HepG2 (cell line): ENCODE data around the gene SRRM1. TPM values are rescaled to one million over a fixed set of nuclear protein-coding genes. Genes with fewer than 3 reads are reported as not detected.

Experiments used
- ARHGAP35 ChIP-seq: sonication (generic); formaldehyde crosslinking; IDR thresholded peaks from 2 replicates; pipeline ENCODE4 v1.9.0; 2022; ENCODE audit warnings: mild to moderate bottlenecking, inconsistent platforms, moderate library complexity, missing genetic modification reagents, borderline replicate concordance
- ARNT2 ChIP-seq: sonication (generic); formaldehyde crosslinking; IDR thresholded peaks from 2 replicates; pipeline ENCODE4 v1.8.0; 2022; ENCODE audit warnings: mild to moderate bottlenecking, low read depth, missing genetic modification reagents, moderate library complexity
- CHCHD3 ChIP-seq: sonication (generic); formaldehyde crosslinking; IDR thresholded peaks from 2 replicates; pipeline ENCODE4 v1.8.0; 2022; ENCODE audit warnings: mild to moderate bottlenecking, missing genetic modification reagents, moderate library complexity
- CREB1 ChIP-seq, 2 experiments: fragments of 450-650 bp in 1 of 2; IDR thresholded peaks; 2 replicates each; pipeline ENCODE4 v1.6.1; 2016 to 2017; ENCODE audit warnings: control low read depth in 1 of 2, mild to moderate bottlenecking in 1 of 2, missing compliant biosample characterization in 1 of 2, missing genetic modification characterization in 1 of 2
- ETV6 ChIP-seq: sonication (generic); formaldehyde crosslinking; conservative IDR thresholded peaks from 2 replicates; pipeline ENCODE4 v1.4.0; 2020; ENCODE audit warnings: missing genetic modification reagents
- GABPB1 ChIP-seq: IDR thresholded peaks from 2 replicates; pipeline ENCODE4 v1.6.1; 2016; ENCODE audit warnings: mild to moderate bottlenecking, missing genetic modification reagents, moderate library complexity, missing compliant biosample characterization
- HDAC1 ChIP-seq: sonication (generic); formaldehyde crosslinking; IDR thresholded peaks from 2 replicates; pipeline ENCODE4 v1.5.1; 2020; ENCODE audit warnings: mild to moderate bottlenecking, missing genetic modification reagents
- HMG20A ChIP-seq: IDR thresholded peaks from 2 replicates; pipeline ENCODE4 v1.6.1; 2016; ENCODE audit warnings: borderline replicate concordance
- HNF4G ChIP-seq, 2 experiments: sonication (generic) in 1 of 2; formaldehyde crosslinking in 1 of 2; IDR thresholded peaks; 2 replicates each; pipeline versions ENCODE4 v1.4.0 to v1.6.1; 2011 to 2020; ENCODE audit warnings: borderline replicate concordance in 2 of 2, low read depth in 2 of 2, mild to moderate bottlenecking in 2 of 2, low read length in 1 of 2, missing genetic modification reagents in 1 of 2, moderate library complexity in 1 of 2
- HNRNPK ChIP-seq: fragments of 200-400 bp; formaldehyde crosslinking; IDR thresholded peaks from 2 replicates; pipeline ENCODE4 v1.6.1; 2018; ENCODE audit warnings: low read length, low read depth, moderate library complexity, mild to moderate bottlenecking; ENCODE audit not compliant: poor library complexity, severe bottlenecking
- PAWR ChIP-seq: sonication (generic); formaldehyde crosslinking; IDR thresholded peaks from 2 replicates; pipeline ENCODE4 v1.4.0; 2020; ENCODE audit warnings: missing genetic modification reagents, mild to moderate bottlenecking, borderline replicate concordance
- RCOR2 ChIP-seq: IDR thresholded peaks from 2 replicates; pipeline ENCODE4 v1.6.1; 2016; ENCODE audit warnings: missing biosample characterization, missing genetic modification reagents
- RFX1 ChIP-seq: fragments of 450-650 bp; IDR thresholded peaks from 2 replicates; pipeline ENCODE4 v1.6.1; 2017
- SETDB1 ChIP-seq: sonication (generic); formaldehyde crosslinking; IDR thresholded peaks from 2 replicates; pipeline ENCODE4 v1.5.1; 2020; ENCODE audit warnings: missing genetic modification reagents, mild to moderate bottlenecking, borderline replicate concordance
- TEAD3 ChIP-seq: optimal IDR thresholded peaks from 2 replicates; pipeline ENCODE3; 2016; ENCODE audit warnings: borderline replicate concordance
- YEATS4 ChIP-seq: sonication (generic); formaldehyde crosslinking; IDR thresholded peaks from 2 replicates; pipeline ENCODE4 v1.4.0; 2020; ENCODE audit warnings: missing genetic modification reagents, borderline replicate concordance
- ZNF121 ChIP-seq: sonication (generic); formaldehyde crosslinking; IDR thresholded peaks from 2 replicates; pipeline ENCODE4 v1.5.0; 2020; ENCODE audit warnings: mild to moderate bottlenecking, missing genetic modification reagents
- ZNF292 ChIP-seq: sonication (generic); formaldehyde crosslinking; IDR thresholded peaks from 2 replicates; pipeline ENCODE4 v1.8.1; 2022; ENCODE audit warnings: mild to moderate bottlenecking, low read depth, missing genetic modification reagents, borderline replicate concordance
- ZNF674 ChIP-seq: sonication (generic); formaldehyde crosslinking; IDR thresholded peaks from 2 replicates; pipeline ENCODE4 v1.5.0; 2020; ENCODE audit warnings: low read depth, mild to moderate bottlenecking, missing genetic modification reagents
- ZNF816 ChIP-seq: sonication (generic); formaldehyde crosslinking; IDR thresholded peaks from 2 replicates; pipeline ENCODE4 v1.8.0; 2022; ENCODE audit warnings: missing genetic modification reagents, mild to moderate bottlenecking, borderline replicate concordance
- ZSCAN9 ChIP-seq: IDR thresholded peaks from 2 replicates; pipeline ENCODE4 v1.6.1; 2016; ENCODE audit warnings: borderline replicate concordance
- polyA plus RNA-seq, 8 experiments: library from polyadenylated mRNA; depleted of rRNA in 3 of 8; stranded (reverse) in 7 of 8; unstranded in 1 of 8; fragments of >200 nt; fragmentation: Illumina TruSeq in 4 of 8; extraction: Trizol in 4 of 8; gene quantifications; 2 replicates each; pipeline versions ENCODE4 v1.2.1 to v1.2.3, GENCODE V29; 2011 to 2016; ENCODE audit warnings: low read depth in 4 of 8, missing spikeins in 1 of 8, mixed read lengths in 1 of 8; ENCODE audit not compliant: insufficient read depth in 1 of 8
- total RNA-seq, 5 experiments: library from RNA; depleted of rRNA; stranded (reverse); fragments of >200 nt; fragmentation: Illumina TruSeq; extraction: Trizol; gene quantifications; 2 replicates each; pipeline ENCODE4 v1.2.3, GENCODE V29; 2016; ENCODE audit warnings: low read depth in 1 of 5
- TF ChIP-seq, protein P1 (sequence below): IDR thresholded peaks from 2 replicates; pipeline ENCODE4 v1.6.1; 2016; ENCODE audit warnings: mild to moderate bottlenecking, missing biosample characterization, missing genetic modification reagents
- TF ChIP-seq, protein P2 (sequence below): sonication (generic); formaldehyde crosslinking; IDR thresholded peaks from 2 replicates; pipeline ENCODE4 v1.5.0; 2020; ENCODE audit warnings: missing genetic modification reagents
- TF ChIP-seq, protein P3 (sequence below): sonication (generic); formaldehyde crosslinking; IDR thresholded peaks from 2 replicates; pipeline ENCODE4 v1.5.1; 2020; ENCODE audit warnings: mild to moderate bottlenecking, missing genetic modification reagents, moderate library complexity

SRRM1 gene
- total and polyA plus RNA-seq, 2 of the 13 experiments (the other 11 are each of a cell fraction or from before 2014, with no cell fraction given) = 31.6 to 44.5 TPM

DNA sequence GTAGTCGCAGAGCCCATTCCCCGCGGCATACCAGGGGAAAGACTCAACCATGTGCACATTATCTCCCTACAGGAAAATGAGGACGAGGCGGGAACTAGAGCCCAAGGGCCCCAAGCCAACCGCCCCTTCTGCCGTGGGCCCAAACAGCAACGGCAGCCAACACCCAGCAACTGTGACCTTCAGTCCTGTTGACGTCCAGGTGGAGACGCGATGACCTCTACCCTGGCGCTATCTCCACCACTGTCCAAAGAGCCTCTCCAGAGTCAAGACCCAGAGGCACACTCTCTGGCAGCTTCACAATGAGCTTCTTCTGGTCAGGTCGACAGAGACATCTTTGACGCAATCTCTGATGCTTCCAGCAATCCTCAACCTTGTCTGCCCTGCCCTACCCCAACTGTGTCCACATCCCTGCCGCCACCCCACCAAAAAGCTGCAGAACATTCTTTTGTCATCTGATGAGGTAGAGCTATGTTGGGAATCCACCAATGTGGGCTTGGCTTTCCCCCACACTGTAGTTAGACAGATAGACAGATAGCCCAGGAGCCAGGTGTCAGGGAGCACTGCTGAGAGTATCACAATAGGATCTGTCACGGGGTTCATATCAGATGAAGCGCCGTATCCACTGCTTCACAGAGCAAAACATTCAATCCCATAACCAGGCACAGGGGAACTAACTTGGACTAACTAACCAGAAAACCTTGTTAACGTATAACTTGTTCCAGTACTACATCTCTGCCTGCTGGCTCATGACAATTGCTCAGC lies 37.4 kb upstream of the SRRM1 start (continued):
- TF ChIP-seq ZNF674 (no peak), HMG20A (no peak), ETV6 (CRISPR knock-in tag) (no peak), CREB1 (IDR thresholded peaks at IDR 0.05) (no peak), CREB1 (CRISPR knock-in tag; IDR thresholded peaks at IDR 0.05) (peak; percentile 64; the same call in 1 of the 2 replicates), RCOR2 (CRISPR knock-in tag) (no peak), ARHGAP35 (CRISPR knock-in tag) (no peak), RFX1 (no peak), SETDB1 (no peak), HNRNPK (no peak), YEATS4 (CRISPR knock-in tag) (0 out of 2 replicates have a peak, but pooled peaks have one; percentile 46), CHCHD3 (CRISPR knock-in tag) (0 out of 2 replicates have a peak, but pooled peaks have one; percentile 48), ZNF121 (peak; percentile 39; the same call in 1 of the 2 replicates), HDAC1 (CRISPR knock-in tag) (peak; percentile 70; the same call in 1 of the 2 replicates), ZNF292 (peak; percentile 81; the same call in 1 of the 2 replicates), HNF4G (IDR thresholded peaks at IDR 0.05; ENCODE audit: borderline replicate concordance, low read depth, low read length) (peak; percentile 77), HNF4G (CRISPR knock-in tag; IDR thresholded peaks at IDR 0.05; ENCODE audit: borderline replicate concordance, low read depth) (no peak; the same call in 1 of the 2 replicates), ZNF816 (CRISPR knock-in tag) (peak; percentile 63; the same call in 1 of the 2 replicates), ARNT2 (CRISPR knock-in tag) (no peak), PAWR (CRISPR knock-in tag) (no peak), TEAD3 (CRISPR knock-in tag) (peak; percentile 69), GABPB1 (CRISPR knock-in tag) (0 out of 2 replicates have a peak, but pooled peaks have one; percentile 23), ZSCAN9 (CRISPR knock-in tag) (no peak)
- TF ChIP-seq, protein P1, sequence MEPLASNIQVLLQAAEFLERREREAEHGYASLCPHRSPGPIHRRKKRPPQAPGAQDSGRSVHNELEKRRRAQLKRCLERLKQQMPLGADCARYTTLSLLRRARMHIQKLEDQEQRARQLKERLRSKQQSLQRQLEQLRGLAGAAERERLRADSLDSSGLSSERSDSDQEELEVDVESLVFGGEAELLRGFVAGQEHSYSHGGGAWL (CRISPR knock-in tag) = no peak
- TF ChIP-seq, protein P2, sequence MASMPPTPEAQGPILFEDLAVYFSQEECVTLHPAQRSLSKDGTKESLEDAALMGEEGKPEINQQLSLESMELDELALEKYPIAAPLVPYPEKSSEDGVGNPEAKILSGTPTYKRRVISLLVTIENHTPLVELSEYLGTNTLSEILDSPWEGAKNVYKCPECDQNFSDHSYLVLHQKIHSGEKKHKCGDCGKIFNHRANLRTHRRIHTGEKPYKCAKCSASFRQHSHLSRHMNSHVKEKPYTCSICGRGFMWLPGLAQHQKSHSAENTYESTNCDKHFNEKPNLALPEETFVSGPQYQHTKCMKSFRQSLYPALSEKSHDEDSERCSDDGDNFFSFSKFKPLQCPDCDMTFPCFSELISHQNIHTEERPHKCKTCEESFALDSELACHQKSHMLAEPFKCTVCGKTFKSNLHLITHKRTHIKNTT = no peak
- TF ChIP-seq, protein P3, sequence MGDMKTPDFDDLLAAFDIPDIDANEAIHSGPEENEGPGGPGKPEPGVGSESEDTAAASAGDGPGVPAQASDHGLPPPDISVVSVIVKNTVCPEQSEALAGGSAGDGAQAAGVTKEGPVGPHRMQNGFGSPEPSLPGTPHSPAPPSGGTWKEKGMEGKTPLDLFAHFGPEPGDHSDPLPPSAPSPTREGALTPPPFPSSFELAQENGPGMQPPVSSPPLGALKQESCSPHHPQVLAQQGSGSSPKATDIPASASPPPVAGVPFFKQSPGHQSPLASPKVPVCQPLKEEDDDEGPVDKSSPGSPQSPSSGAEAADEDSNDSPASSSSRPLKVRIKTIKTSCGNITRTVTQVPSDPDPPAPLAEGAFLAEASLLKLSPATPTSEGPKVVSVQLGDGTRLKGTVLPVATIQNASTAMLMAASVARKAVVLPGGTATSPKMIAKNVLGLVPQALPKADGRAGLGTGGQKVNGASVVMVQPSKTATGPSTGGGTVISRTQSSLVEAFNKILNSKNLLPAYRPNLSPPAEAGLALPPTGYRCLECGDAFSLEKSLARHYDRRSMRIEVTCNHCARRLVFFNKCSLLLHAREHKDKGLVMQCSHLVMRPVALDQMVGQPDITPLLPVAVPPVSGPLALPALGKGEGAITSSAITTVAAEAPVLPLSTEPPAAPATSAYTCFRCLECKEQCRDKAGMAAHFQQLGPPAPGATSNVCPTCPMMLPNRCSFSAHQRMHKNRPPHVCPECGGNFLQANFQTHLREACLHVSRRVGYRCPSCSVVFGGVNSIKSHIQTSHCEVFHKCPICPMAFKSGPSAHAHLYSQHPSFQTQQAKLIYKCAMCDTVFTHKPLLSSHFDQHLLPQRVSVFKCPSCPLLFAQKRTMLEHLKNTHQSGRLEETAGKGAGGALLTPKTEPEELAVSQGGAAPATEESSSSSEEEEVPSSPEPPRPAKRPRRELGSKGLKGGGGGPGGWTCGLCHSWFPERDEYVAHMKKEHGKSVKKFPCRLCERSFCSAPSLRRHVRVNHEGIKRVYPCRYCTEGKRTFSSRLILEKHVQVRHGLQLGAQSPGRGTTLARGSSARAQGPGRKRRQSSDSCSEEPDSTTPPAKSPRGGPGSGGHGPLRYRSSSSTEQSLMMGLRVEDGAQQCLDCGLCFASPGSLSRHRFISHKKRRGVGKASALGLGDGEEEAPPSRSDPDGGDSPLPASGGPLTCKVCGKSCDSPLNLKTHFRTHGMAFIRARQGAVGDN = peak; percentile 96
